HG02973 (cell line): ENCODE data around the gene DSG4.

ENCODE experiments used
- ATAC-seq: cut with Tn5 transposase; IDR thresholded peaks from one replicate; pipeline ENCODE4 v1.9.1; 2021; ENCODE audit warnings: moderate library complexity; ENCODE audit not compliant: unreplicated experiment

DSG4 gene

GRCh38 chr18:31403409-31403808 is 26.8 kb downstream of the DSG4 start:
- ATAC-seq, result no peak

- ATAC-seq, result no peak
Observed at GRCh38 chr18:31407649-31408048, 31.1 kb downstream of the DSG4 start.

GRCh38 chr18:31409276-31409675 is 32.7 kb downstream of the DSG4 start:
- ATAC-seq, result no peak

- no peak for ATAC-seq
Observed at GRCh38 chr18:31410716-31411483, 34.3 kb downstream of the DSG4 start.

- ATAC-seq, result no peak
Observed at GRCh38 chr18:31413137-31413536, 36.6 kb downstream of the DSG4 start.

- no peak for ATAC-seq
Observed at GRCh38 chr18:31417850-31418249, 41.3 kb downstream of the DSG4 start.

- ATAC-seq, result no peak
Observed at GRCh38 chr18:31419457-31419932, 42.9 kb downstream of the DSG4 start.

- no peak for ATAC-seq
Observed at GRCh38 chr18:31420032-31420431, 43.5 kb downstream of the DSG4 start.

GRCh38 chr18:31420524-31420923 is 43.9 kb downstream of the DSG4 start:
- ATAC-seq, result no peak

GRCh38 chr18:31424383-31424988 is 47.9 kb downstream of the DSG4 start:
- peak; percentile 82 for ATAC-seq

- ATAC-seq, result no peak
Observed at GRCh38 chr18:31426021-31426420, 49.4 kb downstream of the DSG4 start.

GRCh38 chr18:31426871-31427406 is 50.4 kb downstream of the DSG4 start:
- ATAC-seq, result no peak

GRCh38 chr18:31428211-31428610 is 51.6 kb downstream of the DSG4 start:
- ATAC-seq, result no peak

GRCh38 chr18:31429623-31430022 is 53.0 kb downstream of the DSG4 start:
- no peak for ATAC-seq

GRCh38 chr18:31430072-31430471 is 53.5 kb downstream of the DSG4 start:
- ATAC-seq, result no peak

GRCh38 chr18:31430554-31430953 is 54.0 kb downstream of the DSG4 start:
- ATAC-seq, result no peak

- ATAC-seq, result no peak
Observed at GRCh38 chr18:31432316-31432715, 55.7 kb downstream of the DSG4 start.

GRCh38 chr18:31436825-31437224 is 60.2 kb downstream of the DSG4 start:
- no peak for ATAC-seq

GRCh38 chr18:31438402-31438801 is 61.8 kb downstream of the DSG4 start:
- ATAC-seq, result peak; percentile 92

- ATAC-seq, result no peak
Observed at GRCh38 chr18:31439807-31440325, 63.3 kb downstream of the DSG4 start.

- no peak for ATAC-seq
Observed at GRCh38 chr18:31440787-31441186, 64.2 kb downstream of the DSG4 start.

- ATAC-seq, result no peak
Observed at GRCh38 chr18:31441493-31441892, 64.9 kb downstream of the DSG4 start.
